Immature natural killer cell (primary cell): Measurements from ENCODE around the gene CDH4. TPM values are rescaled to one million over a fixed set of nuclear protein-coding genes. Genes with fewer than 3 reads are reported as not detected.

Source experiments
- DNase-seq, 3 donors: peaks; one replicate each; pipeline ENCODE4 v3.0.0; 2022; ENCODE audit warnings: mixed read lengths in 1 of 3
- H3K27ac Mint-ChIP-seq, 6 donors: one replicate each; pipeline ENCODE4 v1.8.0; 2020; ENCODE audit warnings: mixed read lengths in 6 of 6, mild to moderate bottlenecking in 5 of 6, inconsistent platforms in 4 of 6, moderate library complexity in 3 of 6
- H3K27me3 Mint-ChIP-seq, 3 donors: one replicate each; pipeline ENCODE4 v1.8.0; 2020 to 2021; ENCODE audit warnings: low read depth in 3 of 3, mild to moderate bottlenecking in 3 of 3, mixed read lengths in 3 of 3, moderate library complexity in 3 of 3, inconsistent platforms in 1 of 3
- H3K36me3 Mint-ChIP-seq, 3 donors: one replicate each; pipeline ENCODE4 v1.8.0; 2020; ENCODE audit warnings: mixed read lengths in 3 of 3, inconsistent platforms in 2 of 3, mild to moderate bottlenecking in 2 of 3
- H3K4me1 Mint-ChIP-seq, 2 donors: one replicate each; pipeline ENCODE4 v1.8.0; 2020; ENCODE audit warnings: inconsistent platforms in 2 of 2, mild to moderate bottlenecking in 2 of 2, mixed read lengths in 2 of 2, moderate library complexity in 1 of 2
- H3K4me3 Mint-ChIP-seq, 5 donors: one replicate each; pipeline ENCODE4 v1.8.0; 2020; ENCODE audit warnings: mild to moderate bottlenecking in 5 of 5, mixed read lengths in 5 of 5, inconsistent platforms in 3 of 5, moderate library complexity in 3 of 5
- H3K9me3 Mint-ChIP-seq, 6 donors: one replicate each; pipeline ENCODE4 v1.8.0; 2020; ENCODE audit warnings: mild to moderate bottlenecking in 6 of 6, mixed read lengths in 6 of 6, inconsistent platforms in 4 of 6, moderate library complexity in 3 of 6
- polyA plus RNA-seq, 3 donors: library from polyadenylated mRNA; unstranded; fragments of 300-500 nt; fragmentation: Illumina TruSeq; gene quantifications; one replicate each; pipeline ENCODE4 v1.2.3, GENCODE V29; 2021

CDH4 gene
- polyA plus RNA-seq, 3 donors from 2014 or later, result not detected

DNA sequence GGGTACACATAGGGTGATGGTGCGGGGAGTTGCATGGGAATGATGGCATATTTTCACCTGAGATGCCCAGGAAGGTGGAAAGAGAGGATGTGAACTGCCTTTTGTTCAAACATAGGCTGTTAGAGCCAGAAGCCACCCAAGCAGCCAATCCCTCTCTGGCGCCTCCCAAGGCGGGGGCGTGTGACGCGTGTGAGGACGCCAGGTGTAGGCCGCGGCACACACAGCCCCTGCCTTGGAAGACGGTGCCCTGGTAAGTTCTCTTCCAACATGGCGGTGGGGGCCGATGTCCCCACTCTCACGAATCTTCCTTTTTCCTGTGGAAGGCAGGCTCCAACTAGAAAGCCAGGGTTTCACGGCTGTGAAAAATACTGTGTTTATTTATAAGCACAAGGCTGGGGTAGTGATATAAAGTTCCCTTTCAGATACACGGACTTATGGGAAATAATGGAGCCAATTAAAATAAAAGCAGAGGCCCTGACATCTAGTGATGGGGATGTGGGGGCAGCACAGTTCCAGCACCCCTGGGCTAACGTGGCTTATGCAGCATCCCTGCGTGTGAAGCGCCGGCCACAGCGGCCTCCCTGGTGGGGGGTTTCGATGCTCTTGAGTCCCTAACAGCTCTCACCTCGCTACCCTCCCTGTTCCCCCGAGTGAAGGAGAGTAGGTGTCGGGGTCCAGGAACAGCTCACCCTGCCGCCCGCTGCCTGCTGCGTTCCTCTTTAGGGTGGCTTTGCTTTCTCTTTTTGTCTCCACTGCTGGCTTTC is 28.3 kb downstream of the CDH4 start:
- Mint-ChIP-seq H3K9me3 (peaks cover 0 to 4% (median 0%) of the 10 kb centered on the region in 6 donors), H3K27me3 (peaks cover 0 to 1% (median 0%) of the 10 kb centered on the region in 3 donors), H3K4me1 (no peaks in the 10 kb centered on the region)

DNA sequence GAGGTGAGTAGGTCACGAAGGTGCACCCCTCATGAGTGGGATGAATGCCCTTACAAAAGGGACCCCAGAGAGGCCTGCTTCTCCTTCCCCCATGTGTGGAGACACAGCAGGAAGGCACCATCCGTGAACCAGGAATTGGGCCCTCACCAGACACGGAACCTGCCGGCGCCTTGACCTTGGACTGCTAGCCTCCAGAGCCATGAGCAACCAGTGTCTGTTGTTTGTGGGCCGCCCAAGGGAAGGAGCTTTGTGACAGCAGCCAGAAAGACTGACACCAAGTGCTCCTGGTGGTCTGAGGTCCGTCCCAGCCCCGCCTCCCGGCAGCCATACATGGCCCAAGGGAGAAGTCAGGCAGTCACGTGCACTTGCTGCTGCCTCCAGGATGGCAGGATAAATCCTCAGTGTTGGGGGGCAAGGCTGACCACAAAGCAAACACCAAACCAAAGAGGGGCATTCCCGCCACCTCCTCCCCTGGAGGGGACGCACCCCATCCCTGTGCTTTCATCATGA is 29.3 kb downstream of the CDH4 start:
- no peak overlapping the region for H3K27ac Mint-ChIP-seq
- H3K9me3 Mint-ChIP-seq, result peaks cover 0 to 4% (median under 1%) of the 10 kb centered on the region in 6 donors
- H3K4me1 Mint-ChIP-seq, result no peaks in the 10 kb centered on the region
- no peaks in the 10 kb centered on the region for H3K36me3 Mint-ChIP-seq
- no peak overlapping the region for H3K4me3 Mint-ChIP-seq
- H3K27me3 Mint-ChIP-seq, result no peaks in the 10 kb centered on the region
- no peak for DNase-seq

More for the DNA sequence above, 28.3 kb downstream of the CDH4 start:
- H3K27ac Mint-ChIP-seq, result no peak overlapping the region
- no peaks in the 10 kb centered on the region for H3K36me3 Mint-ChIP-seq
- DNase-seq, result no peak
- H3K4me3 Mint-ChIP-seq, result no peak overlapping the region

DNA sequence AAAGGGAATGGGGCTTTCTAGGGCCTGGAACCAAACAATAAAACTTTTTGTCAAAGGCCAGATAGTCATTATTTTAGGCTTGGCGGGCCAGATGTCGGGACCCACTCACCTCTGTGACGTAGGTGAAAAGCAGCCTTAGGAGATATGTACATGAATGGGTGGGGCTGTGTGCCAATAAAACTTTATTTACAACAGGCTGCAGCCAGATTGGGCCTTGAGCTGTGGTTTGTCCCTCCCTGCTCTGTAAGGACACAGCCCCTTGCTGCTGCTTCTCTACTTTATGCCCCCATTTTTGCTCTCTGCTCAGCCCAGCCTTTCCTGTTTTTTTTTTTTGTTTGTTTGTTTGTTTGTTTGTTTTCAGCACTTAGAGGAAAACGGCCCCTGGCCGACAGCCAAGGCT is 32.7 kb downstream of the CDH4 start:
- Mint-ChIP-seq H3K36me3 (no peaks in the 10 kb centered on the region), H3K4me1 (no peaks in the 10 kb centered on the region), H3K27me3 (peaks cover 0 to 2% (median 0%) of the 10 kb centered on the region in 3 donors), H3K9me3 (peaks cover 0 to 4% (median 0%) of the 10 kb centered on the region in 6 donors), H3K27ac (no peak overlapping the region), H3K4me3 (no peak overlapping the region)
- DNase-seq, result no peak

DNA sequence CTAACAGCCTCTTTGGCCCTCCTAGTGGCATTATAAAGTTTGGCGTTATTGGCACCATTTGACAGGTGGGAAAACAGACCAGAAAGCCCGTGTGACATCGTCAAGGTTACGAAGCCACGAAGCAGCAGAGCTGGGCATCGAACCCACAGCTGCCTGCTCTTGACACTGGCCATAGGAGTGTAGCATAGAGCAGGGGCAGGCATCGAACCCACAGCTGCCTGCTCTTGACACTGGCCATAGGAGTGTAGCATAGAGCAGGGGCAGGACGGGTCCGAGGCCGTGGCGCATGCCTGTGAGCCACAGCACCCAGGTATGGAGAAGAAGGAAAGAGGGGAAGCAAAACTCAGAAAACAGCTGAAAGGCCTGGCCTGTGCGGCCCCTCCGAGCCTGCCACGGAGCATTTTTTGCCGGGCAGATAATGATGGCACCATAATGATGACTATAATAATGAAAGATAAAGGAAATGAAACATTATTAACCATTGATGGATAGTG is 33.1 kb downstream of the CDH4 start:
- Mint-ChIP-seq H3K4me1 (no peaks in the 10 kb centered on the region), H3K27ac (no peak overlapping the region)

GRCh38 chr20:61285691-61286090 is 33.6 kb downstream of the CDH4 start:
- H3K36me3 Mint-ChIP-seq, result no peaks in the 10 kb centered on the region
- no peak overlapping the region for H3K27ac Mint-ChIP-seq
- H3K4me1 Mint-ChIP-seq, result no peaks in the 10 kb centered on the region
- H3K27me3 Mint-ChIP-seq, result peaks cover 0 to 2% (median 0%) of the 10 kb centered on the region in 3 donors
- H3K9me3 Mint-ChIP-seq, result peaks cover 0 to 4% (median 0%) of the 10 kb centered on the region in 6 donors
- H3K4me3 Mint-ChIP-seq, result no peak overlapping the region
- no peak for DNase-seq

More for the DNA sequence above, 33.1 kb downstream of the CDH4 start:
- no peaks in the 10 kb centered on the region for H3K36me3 Mint-ChIP-seq
- no peak for DNase-seq
- peaks cover 0 to 2% (median 0%) of the 10 kb centered on the region in 3 donors for H3K27me3 Mint-ChIP-seq
- H3K4me3 Mint-ChIP-seq, result no peak overlapping the region
- H3K9me3 Mint-ChIP-seq, result peaks cover 0 to 4% (median 0%) of the 10 kb centered on the region in 6 donors

DNA sequence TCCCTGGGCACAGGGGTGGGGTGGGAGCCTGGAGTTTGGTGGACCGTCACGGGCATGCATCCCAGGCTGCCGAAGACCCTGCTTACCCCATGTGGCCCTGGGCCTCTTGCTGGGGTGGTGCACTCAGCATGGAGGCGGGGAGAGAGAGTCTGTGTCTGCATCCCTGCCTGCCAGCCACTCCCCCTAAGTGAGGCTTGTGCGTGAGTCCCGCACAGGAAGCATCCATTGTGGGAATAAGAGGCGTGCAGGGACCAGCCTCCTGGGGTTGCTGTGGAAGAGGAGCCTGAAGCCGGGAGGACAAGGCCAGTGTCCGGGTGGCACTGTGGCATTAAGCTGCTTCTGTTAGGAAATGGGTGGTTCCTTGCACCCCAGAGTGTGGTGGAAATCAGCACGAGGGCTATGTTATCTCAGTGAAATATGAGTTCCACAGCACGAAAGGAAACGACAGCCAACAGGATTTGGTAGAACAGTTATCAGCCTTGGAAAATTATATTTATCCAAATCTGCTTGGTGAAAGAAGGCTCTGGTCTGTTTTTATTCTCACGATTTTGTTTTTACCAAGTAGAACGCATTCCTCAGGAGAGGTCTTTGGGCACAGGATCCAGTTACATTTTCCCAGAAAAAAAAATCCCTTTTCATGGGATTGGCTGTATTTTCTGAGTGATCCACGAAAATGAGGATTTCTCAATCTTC is 35.7 kb downstream of the CDH4 start:
- Mint-ChIP-seq H3K27me3 (peaks cover 0 to 2% (median 1%) of the 10 kb centered on the region in 3 donors), H3K4me3 (no peak overlapping the region), H3K27ac (no peak overlapping the region), H3K9me3 (peaks cover 0 to 2% (median 0%) of the 10 kb centered on the region in 6 donors), H3K36me3 (no peaks in the 10 kb centered on the region), H3K4me1 (no peaks in the 10 kb centered on the region)
- no peak for DNase-seq

DNA sequence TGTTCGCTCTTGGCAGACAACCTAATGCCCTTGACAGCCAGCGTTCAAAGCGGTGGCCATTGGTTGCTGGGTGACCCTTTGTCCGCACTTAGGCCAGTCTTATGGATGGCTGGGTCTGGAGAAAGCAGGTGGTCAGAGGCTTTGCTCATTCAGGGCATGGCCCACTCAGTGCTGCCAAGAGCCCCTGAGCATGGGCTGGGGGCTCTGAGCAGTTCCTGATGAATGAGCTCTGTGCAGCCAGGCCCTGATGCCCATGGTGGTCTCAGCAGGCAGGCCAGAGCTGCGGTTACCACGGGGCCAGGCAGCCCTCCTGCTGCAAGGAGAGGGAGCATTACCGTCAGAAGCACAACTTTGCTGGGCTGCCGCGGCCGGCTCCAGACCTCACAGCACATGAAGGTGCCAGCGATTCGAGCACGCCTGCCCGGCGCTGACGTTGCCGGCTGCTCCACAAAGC is 36.3 kb downstream of the CDH4 start:
- H3K27me3 Mint-ChIP-seq, result peaks cover 0 to 2% (median 1%) of the 10 kb centered on the region in 3 donors
- no peaks in the 10 kb centered on the region for H3K36me3 Mint-ChIP-seq
- H3K9me3 Mint-ChIP-seq, result peaks cover 0 to 2% (median 0%) of the 10 kb centered on the region in 6 donors

GRCh38 chr20:61289166-61289565 is 37.1 kb downstream of the CDH4 start:
- no peak for DNase-seq
- H3K4me1 Mint-ChIP-seq, result no peaks in the 10 kb centered on the region
- H3K27me3 Mint-ChIP-seq, result peaks cover 0 to 2% (median 1%) of the 10 kb centered on the region in 3 donors
- no peak overlapping the region for H3K4me3 Mint-ChIP-seq
- peaks cover 0 to 2% (median 0%) of the 10 kb centered on the region in 6 donors for H3K9me3 Mint-ChIP-seq
- H3K36me3 Mint-ChIP-seq, result no peaks in the 10 kb centered on the region
- no peak overlapping the region for H3K27ac Mint-ChIP-seq

More for the DNA sequence above, 36.3 kb downstream of the CDH4 start:
- H3K4me1 Mint-ChIP-seq, result no peaks in the 10 kb centered on the region
- no peak overlapping the region for H3K27ac Mint-ChIP-seq
- no peak for DNase-seq
- H3K4me3 Mint-ChIP-seq, result no peak overlapping the region

DNA sequence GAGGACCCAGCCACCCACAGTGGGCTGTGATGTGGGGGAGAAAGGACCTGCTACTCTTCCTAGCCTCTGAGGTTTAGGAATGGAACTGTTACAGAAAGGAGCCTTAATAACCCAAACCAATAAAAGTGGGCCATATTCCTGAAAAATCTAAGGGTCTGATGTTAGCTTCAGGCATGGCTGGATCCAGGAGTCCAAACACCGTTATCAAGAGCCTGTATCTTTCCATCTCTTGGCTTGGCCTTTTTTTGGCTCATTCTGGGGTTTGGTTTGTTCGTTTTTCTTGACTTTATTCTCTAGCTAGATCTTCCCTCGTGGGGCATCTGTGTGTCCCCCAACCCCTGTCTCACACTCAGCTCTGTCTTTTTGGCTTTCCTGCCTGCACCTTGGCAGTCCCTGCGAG is 38.7 kb downstream of the CDH4 start:
- H3K27me3 Mint-ChIP-seq, result peaks cover 1 to 2% (median 2%) of the 10 kb centered on the region in 3 donors

DNA sequence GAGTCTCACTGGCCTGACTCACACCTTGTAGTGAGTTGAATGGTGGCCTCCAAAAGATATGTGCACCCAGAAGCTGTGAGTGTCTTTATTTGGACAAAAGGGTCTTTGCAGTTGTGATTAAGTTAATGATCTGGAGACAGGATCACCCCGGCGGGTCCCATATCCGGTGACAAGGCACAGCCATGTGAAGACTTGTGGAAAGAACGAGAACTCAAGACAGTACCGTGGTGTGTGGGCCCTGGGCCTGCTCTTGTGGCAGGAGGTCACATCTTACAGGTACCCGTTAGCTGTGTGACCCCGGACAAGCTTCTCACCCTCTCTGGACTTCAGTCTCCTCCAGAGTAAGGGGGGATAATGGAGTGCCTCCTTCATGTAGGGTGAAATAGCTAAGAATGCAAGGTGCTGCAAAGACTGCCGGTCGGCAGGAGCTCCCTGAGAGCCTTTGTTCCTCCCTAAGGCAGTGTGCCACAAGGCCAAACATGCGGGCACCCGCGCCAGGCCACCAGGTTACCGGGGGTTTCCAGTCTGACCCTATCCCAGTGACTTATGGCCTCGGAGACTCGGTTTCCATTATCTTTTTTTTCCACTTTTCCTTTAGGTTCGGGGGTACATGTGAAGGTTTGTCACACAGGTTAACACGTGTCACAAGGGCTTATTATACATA is 39.2 kb downstream of the CDH4 start:
- Mint-ChIP-seq H3K36me3 (no peaks in the 10 kb centered on the region), H3K4me3 (no peak overlapping the region), H3K9me3 (peaks cover 0 to 4% (median 0%) of the 10 kb centered on the region in 6 donors)

More for the DNA sequence above, 38.7 kb downstream of the CDH4 start:
- no peak for DNase-seq
- Mint-ChIP-seq H3K9me3 (peaks cover 0 to 4% (median under 1%) of the 10 kb centered on the region in 6 donors), H3K4me1 (no peaks in the 10 kb centered on the region), H3K27ac (no peak overlapping the region), H3K4me3 (no peak overlapping the region), H3K36me3 (no peaks in the 10 kb centered on the region)

GRCh38 chr20:61292391-61292790 is 40.3 kb downstream of the CDH4 start:
- no peak overlapping the region for H3K4me3 Mint-ChIP-seq
- DNase-seq, result no peak
- H3K9me3 Mint-ChIP-seq, result peaks cover 0 to 7% (median 0%) of the 10 kb centered on the region in 6 donors
- no peaks in the 10 kb centered on the region for H3K4me1 Mint-ChIP-seq
- peaks cover 1 to 4% (median 2%) of the 10 kb centered on the region in 3 donors for H3K27me3 Mint-ChIP-seq
- H3K36me3 Mint-ChIP-seq, result no peaks in the 10 kb centered on the region
- no peak overlapping the region for H3K27ac Mint-ChIP-seq

More for the DNA sequence above, 39.2 kb downstream of the CDH4 start:
- no peak for DNase-seq
- Mint-ChIP-seq H3K27ac (no peak overlapping the region), H3K27me3 (peaks cover 1 to 4% (median 2%) of the 10 kb centered on the region in 3 donors), H3K4me1 (no peaks in the 10 kb centered on the region)

DNA sequence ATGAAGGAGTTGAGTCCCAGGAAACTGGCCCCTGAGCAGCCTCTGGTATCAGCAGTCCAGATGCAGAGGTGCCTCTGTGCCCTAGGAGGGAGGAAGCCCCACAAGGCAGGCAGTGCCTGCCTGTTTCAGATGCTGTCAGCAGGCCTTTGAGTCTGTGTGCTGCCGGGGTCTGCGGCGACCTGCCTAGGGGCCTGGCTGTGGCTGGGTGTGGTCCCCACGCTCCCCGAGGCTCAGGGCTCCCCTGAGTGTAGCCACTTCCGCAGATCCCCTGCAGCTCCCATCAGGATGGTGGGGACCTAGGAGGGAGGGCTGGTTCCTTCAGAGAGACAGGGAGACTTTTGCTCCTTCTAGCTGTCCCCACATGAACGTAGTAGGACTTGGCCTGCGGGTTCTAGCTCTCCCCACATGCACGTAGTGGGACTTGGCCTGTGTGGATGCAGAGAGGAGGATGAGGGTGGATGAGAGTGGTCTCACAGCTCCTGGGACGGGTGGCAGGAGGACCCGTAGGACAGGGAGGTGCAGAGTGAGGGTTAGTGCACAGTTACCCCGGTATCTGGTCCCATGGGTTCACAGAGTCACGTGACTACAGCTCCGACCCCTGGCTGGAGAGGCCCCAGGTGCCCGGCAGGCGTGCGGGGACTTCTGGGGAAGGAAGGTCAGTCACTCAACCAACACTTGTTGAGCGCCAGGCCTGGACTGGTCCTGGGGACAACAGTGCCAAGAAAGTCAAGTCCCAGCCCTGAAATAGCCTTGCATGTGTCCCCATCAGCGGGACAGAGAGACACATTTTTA is 41.0 kb downstream of the CDH4 start:
- no peak for DNase-seq
- Mint-ChIP-seq H3K36me3 (no peaks in the 10 kb centered on the region), H3K9me3 (peaks cover 0 to 7% (median 0%) of the 10 kb centered on the region in 6 donors), H3K27ac (no peak overlapping the region), H3K4me1 (no peaks in the 10 kb centered on the region), H3K4me3 (no peak overlapping the region), H3K27me3 (peaks cover 1 to 4% (median 2%) of the 10 kb centered on the region in 3 donors)

GRCh38 chr20:61293951-61294350 is 41.9 kb downstream of the CDH4 start:
- no peak overlapping the region for H3K4me3 Mint-ChIP-seq
- H3K9me3 Mint-ChIP-seq, result peaks cover 0 to 7% (median 0%) of the 10 kb centered on the region in 6 donors
- no peaks in the 10 kb centered on the region for H3K36me3 Mint-ChIP-seq
- peaks cover 1 to 2% (median 2%) of the 10 kb centered on the region in 3 donors for H3K27me3 Mint-ChIP-seq
- no peak for DNase-seq
- no peaks in the 10 kb centered on the region for H3K4me1 Mint-ChIP-seq
- H3K27ac Mint-ChIP-seq, result no peak overlapping the region
